ENCODE data around the gene LTBP1. TPM values are rescaled to one million over a fixed set of nuclear protein-coding genes. Genes with fewer than 3 reads are reported as not detected.

The LTBP1 gene
- total RNA-seq, 1 donor from 2014 or later, result 36.1 TPM

DNA sequence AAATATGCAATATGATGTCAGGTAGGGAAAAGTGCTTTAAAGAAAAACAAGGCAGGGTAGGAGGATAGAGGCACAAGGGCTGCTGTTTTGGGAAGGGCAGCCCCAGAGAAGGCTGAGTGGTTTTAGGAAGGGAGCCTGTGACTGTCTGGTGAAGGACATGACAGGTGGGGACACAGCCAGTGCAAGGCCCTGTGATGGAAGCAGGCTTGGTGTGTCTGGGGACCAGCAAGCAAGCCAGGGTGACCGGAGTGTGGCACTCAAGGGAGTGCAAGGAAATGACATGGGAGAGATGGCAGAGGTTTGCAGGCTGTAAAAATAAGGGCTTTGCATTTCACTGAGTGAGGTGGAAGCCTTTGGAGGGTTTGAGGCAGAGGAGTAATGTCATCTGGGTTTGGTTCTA, 62.0 kb downstream of the LTBP1 start:
- DNase-seq (ENCODE audit: low read depth in 2 of 2), result no peak

DNA sequence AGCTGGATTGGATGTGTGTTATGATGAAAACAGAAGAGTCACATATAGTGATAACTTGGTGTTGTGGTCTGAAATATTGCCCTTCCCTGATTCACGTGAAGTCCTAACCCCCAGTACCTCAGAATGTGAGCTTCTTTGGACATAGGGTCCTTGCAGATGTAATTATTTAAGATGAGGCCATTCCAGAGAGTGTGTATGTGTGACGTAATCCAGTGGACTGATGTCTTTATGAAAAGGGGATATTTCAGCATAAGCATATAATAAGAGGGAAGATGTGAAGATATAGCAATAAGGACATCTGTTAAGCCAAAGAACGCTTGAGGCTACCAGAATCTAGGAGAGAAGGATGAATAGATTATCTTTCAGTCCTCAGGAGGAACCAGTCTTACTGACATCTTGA, 62.5 kb downstream of the LTBP1 start:
- DNase-seq (ENCODE audit: low read depth in 2 of 2), result no peak

DNA sequence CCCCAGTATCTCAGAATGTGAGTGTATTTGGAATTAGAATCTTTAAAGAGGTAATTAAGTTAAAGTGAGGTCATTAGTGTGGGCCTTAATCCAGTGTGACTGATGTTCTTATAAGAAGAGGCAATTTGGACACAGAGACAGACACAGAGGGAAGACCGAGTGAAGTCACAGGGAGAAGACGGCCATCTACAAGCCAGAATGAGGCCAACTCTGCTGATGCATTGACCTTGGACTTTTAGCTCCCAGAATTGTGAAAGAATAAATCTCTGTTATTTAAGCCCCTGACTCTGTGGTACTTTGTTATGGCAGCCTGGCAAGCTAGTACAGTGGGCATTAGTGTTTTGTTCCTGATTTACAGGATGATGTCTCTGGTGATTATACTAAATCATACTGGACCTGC, 64.6 kb downstream of the LTBP1 start:
- DNase-seq (ENCODE audit: low read depth in 2 of 2), result no peak

DNA sequence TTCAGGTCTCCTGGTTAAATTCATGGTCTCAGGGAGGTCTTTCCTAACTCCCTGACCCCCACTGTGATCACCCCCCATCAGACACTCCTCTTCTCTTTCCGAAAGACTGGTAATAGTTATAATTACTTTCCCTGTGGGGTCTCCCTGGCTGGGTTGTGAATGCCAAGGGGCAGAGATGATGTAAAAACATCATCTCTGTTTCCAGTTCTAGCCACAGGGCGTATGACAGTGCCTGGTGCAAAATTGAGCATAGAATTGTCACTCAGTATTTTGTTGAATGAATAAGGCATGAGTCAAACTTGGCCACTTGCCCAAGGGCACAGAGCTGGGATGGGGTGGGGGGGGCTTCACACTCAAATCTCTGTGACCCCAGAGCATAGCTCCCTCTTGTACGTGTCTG, 65.2 kb downstream of the LTBP1 start:
- DNase-seq (ENCODE audit: low read depth in 2 of 2), result peak in 1 of 2 donors; percentile 47

DNA sequence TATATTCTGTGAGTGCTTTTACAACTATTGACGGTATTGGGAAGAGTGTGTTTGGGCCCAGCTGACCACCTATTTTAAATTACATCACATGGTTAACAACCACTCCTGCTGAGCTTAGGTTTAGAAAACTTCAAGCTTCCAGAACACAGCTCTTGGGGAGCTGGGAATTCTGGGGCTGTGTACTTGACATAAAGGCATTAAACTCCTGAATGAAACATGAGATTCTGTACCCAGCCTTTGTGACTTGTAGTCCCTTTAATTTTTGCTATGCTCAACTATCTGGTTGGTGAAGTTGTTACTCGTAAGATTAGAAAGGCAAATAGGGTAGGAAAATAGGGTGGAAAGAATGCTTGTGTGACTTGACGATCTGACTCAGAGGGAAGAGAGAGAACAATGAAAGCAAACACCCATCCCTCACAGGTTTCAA, 66.9 kb downstream of the LTBP1 start:
- DNase-seq (ENCODE audit: low read depth in 2 of 2), result peak; percentile 12 to 58

DNA sequence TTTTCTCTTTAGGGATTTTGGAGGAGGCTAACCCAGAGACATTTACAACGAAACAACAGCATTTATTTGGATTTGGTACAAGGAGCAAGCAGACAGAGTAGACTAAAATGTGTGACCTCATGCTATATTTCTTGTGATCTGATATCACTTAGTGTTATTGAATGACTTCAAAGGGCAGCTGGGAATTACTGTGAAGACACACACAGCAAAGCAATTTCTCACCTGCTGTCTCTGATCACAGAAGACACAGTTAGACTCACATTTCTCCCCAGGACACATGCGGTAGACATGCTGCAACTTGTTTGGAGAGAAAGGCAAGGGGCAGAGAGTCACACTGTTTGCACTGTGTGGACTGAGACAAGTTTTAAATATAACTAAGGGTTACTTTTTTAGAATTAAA, 67.5 kb downstream of the LTBP1 start:
- DNase-seq (ENCODE audit: low read depth in 2 of 2), result no peak

DNA sequence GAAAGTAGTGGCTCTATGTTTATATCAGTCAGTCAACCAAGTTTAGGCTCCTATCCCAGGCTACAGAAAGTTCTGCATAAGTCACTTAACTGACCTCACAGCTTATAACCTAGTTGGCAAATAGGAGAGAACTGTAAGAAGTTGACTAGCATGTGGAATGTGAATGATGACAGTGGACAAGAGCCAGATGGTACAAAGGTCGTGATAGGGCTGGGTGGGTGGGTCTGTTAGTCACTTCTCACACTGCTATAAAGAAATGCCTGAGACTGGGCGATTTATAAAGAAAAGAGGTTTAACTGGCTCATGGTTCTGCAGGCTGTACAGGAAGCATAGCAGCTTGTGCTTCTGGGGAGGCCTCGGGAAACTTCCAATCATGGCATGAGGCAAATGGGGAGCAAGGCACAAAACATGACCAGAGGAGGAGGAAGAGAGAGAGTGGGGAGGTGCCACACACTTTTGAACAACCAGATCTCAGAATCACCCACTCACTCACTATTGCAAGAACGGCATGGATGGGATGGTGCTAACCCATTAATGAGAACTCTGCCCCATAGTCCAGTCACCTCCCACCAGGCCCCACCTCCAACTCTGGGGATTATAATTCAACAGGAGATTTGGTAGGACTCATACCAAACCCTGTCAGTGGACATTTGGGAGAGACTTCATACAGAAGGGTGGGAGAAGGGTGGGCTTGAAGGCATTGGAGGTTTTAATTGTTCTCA, 68.8 kb downstream of the LTBP1 start:
- peak in 1 of 2 donors; percentile 34 for DNase-seq (ENCODE audit: low read depth in 2 of 2)

DNA sequence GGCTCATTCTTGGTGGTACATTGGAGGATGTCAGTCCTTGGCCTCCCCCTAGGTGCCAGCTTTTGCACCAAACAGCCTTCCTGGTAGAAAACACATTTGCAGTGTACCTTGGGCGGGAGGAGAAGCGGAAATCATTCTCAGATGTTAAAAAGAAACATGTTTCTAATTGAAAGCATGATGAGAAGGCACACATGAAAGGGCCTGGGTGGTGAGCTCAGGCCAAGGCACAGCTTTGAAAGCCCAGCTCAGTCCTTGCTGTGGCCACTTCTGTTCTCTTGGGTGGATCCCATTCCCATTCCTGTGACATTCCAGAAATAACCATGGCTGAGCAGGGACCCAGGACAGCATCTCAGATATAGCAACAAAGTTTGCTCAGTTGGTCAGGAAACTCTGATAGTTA, 71.5 kb downstream of the LTBP1 start:
- no peak for DNase-seq (ENCODE audit: low read depth in 2 of 2)

DNA sequence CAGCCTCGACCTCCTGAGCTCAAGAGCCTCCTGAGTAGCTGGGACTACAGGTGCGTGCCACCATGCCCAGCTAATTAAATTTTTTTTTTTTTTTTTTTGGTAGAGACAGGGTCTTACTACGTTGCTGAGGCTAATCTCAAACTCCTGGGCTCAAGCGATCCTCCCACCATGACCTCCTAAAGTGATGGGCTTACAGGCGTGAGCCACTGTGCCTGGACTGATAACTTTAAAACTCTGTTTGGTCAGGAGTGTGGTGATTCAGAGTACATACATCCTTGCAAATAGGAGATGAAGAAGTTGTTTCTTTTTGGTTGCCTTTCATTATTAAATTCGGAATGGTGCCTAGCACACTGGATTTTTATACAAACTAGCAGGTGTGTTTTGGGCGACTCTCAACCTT, 73.0 kb downstream of the LTBP1 start:
- DNase-seq (ENCODE audit: low read depth in 2 of 2), result no peak

DNA sequence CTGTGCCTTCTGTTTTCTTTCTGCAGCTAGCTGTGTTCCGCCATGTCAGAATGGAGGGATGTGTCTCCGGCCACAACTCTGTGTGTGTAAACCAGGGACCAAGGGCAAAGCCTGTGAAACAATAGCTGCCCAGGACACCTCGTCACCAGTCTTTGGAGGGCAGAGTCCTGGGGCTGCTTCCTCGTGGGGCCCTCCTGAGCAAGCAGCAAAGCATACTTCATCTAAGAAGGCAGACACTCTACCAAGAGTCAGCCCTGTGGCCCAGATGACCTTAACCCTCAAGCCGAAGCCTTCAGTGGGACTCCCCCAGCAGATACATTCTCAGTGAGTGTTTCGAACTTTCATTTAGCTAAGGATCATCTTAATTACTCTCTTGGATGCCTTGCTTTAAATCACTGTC, 74.1 kb downstream of the LTBP1 start:
- no peak for DNase-seq (ENCODE audit: low read depth in 2 of 2)

DNA sequence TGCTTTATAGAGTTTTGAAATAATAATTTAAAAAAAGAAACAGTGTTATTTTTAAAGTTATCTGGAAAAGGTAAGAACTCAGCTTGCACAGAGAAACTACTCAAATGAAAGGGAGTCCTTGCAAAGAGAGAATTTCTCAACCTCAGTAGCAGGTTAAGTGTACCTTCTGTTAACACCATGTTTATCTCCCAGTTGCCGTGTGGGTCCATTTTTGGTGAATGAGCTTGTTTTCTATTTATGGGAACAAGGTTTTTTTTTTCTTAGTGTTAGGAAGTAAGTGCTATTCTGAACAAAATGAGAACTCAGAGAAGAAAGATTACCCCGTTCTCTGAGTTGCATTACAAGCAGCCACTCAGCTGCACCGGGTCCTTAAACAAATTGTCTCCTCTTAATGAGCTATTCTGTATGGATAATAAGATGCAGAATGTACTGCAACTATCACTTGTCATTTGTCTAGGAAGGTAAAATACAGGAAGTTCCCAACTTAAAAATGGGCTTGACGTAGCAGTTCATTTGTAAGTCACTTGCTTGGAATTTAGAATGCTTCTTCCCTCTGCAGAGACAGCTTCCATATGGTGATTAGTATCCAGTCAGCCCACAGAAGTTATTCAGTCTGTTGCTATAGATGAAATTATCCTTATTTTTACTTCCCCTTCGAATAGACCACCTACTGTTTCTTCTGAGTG, 74.9 kb downstream of the LTBP1 start:
- DNase-seq (ENCODE audit: low read depth in 2 of 2), result peak in 1 of 2 donors; percentile 59

DNA sequence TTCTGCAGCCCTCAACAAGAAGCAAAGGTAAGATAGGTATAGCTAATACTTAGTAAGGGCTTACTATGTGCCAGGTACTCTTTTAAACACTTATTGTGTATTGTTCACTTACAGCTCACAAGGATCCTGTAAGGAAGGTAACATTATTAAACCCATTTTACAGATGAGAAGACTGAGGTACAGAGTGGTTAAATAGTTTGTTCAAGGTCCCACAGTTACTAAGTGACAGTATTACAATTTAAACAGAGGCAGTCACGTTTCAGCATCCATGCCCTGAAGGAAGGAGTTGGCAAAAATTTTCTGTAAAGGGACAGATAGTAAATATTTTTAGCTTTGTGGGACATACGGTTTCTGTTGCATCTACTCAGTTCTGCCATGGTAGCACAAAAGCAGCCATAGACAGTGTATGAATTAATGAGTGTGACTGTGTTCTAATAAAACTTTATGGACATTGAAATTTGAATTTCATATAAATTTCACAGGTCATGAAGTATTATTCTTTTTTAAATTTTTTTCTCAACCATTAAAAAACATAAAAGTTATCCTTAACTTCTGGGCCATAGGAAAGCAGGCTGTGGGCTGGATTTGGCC, 75.7 kb downstream of the LTBP1 start:
- DNase-seq (ENCODE audit: low read depth in 2 of 2), result no peak

DNA sequence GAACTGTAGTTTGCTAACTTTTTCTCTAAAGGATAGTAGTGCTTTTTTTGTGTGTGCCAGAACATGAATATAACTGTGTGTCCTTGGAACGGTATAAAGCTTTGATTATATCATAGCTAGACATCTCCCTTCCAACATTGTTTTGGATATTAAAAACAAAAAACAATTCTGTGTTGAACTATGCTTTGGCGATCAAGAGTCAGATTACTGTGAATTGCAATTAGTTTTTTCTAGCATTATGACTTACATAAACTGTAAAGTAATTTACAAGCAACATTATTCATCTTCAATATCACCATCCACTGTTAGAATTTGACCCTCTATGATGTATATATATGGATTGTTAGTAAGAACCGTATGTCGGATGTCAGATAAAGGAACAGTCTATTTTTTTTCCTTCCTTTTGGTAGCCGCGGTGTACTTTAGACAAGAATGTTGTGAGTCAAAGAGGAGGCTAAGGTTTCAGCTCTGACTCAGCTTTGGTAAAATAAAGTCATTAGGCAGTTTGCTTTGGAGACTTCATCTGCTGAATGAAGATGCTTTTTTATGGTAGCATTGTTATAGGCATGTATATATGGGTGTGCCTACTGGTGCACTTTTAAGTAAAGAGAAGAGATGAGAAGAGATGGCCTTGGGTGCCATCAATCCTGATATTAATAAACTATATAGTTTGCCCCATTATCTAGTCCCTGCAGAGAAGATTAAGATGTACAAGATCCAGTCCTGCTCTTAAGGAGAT, 76.4 kb downstream of the LTBP1 start:
- DNase-seq (ENCODE audit: low read depth in 2 of 2), result peak; percentile 29 to 95

DNA sequence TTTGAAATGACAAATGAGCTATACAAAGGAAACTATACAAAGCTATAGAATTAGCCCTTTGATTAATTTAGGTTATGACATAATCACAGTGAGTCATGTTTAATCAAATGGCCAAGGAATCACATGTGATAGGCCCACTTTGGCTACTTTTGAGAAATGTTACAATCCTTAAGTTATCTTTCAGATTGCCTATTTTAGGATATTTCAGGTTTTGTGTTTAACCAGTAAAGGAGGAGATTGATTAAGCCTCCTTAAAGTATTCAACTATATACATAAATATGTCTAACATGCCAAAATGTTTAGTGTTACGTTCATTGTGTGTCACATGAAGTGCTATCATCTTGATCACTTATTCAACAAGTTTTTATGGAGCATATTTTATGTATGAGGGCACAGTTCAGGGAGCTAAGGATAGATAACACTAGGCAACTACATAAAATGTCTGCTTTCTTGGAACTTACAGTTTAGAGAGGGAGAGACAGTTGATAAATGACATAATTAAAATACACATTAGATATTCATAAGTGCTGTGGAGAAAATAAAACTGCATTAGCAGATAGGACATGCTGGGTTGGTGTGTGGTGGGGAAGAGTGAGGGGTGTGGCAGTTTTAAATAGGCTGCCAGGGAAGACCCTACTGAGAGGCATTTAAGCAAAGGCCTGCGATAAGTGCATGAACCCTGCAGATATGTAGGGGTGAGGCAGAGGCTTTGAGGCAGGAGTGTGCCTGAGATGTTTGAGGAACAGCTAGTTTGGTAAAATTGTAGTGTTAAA, 77.2 kb downstream of the LTBP1 start:
- DNase-seq (ENCODE audit: low read depth in 2 of 2), result peak in 1 of 2 donors; percentile 42

DNA sequence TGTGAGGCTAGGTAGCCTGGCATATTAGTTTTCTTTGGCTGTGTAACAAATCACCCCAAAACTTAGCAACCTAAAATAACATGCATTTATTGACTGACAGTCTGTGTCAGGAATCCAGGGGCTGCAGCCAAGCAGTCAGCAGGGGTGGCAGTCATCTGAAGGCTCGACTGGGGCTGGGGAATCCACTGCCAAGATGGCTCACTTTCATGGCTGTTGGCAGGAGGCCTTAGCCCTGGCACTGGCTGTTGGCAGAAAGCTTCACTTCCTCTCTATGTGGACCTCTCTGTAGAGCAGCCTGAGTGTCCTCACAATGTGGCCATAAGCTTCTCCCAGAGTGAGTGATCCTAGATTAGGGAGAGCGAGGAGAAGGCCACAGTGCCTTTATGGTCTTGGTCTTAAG, 78.0 kb downstream of the LTBP1 start:
- no peak for DNase-seq (ENCODE audit: low read depth in 2 of 2)

DNA sequence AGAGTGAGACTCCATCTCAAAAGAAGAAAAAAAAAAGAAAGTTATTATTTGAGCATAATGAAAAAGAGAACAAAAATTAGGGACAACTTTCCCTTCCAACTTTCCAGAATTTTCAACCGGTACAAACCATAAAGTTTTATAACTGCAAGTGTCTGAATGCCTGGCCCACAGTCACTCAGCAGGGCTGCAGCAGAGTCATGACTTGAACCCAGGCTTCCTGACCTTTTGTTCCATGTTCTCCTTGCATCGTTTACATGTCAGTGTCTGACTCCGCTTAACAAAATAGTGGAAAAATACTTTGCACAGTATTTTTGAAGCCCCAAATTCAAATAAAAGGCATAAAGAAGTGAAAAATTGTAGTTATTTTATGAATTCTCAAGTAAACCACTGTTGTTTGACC, 82.7 kb downstream of the LTBP1 start:
- DNase-seq (ENCODE audit: low read depth in 2 of 2), result peak; percentile 8 to 32

DNA sequence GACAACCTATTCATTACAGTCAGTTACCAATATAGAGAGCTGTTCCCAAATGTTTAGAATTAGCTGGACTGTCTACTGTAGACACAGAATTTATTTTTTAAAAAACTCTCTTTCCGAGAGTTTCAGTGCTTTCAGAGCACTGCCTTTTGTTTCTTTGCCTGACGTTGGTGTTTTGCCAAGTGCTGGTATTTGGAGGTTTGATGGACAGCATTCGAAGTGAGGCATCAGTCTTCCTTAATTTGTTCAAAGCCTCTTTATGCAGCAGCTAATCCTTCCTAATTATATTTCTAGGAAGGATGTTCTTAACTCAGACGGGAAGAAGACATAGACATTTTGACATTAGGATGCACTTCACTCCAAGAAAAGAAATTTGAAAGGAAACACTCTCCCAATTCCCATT, 83.2 kb downstream of the LTBP1 start:
- DNase-seq (ENCODE audit: low read depth in 2 of 2), result peak; percentile 36 to 47

DNA sequence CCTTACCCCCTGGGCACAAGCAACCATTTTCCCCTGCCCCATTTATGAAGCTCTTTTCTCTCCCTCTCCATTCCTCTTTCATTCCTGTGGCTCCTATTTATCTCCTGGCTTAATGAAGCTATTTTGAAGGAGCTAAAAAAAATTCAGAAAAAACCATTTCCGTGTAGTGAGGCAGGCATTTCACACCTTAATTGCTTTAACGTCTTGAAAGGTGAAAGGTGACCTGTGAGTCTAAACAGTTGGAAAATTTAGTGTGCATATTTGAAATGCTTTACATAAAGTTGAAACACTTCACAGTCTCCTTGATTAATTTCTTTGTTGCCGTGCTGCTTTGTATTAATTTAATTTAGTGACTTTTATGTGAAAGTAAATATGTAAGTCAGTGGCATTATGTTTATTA, 83.6 kb downstream of the LTBP1 start:
- no peak for DNase-seq (ENCODE audit: low read depth in 2 of 2)

DNA sequence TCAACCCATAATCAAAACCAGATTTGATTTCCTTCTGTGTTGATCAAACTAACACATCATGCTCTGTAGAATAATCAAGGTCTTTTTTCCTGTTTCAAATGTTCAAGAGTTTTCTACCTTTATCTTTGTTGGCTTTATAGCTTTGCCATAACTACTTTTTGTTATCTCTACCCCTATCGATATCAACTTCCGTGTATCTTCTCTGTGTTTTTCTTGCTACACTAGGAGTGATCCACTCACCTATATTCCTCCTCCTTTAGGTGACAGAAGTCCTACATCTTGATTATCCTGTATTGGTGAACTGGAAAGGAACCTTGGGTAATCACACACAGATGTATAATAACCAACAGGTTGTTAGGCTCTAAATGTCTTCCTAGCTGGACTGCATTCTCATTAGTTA, 85.5 kb downstream of the LTBP1 start:
- DNase-seq (ENCODE audit: low read depth in 2 of 2), result no peak

DNA sequence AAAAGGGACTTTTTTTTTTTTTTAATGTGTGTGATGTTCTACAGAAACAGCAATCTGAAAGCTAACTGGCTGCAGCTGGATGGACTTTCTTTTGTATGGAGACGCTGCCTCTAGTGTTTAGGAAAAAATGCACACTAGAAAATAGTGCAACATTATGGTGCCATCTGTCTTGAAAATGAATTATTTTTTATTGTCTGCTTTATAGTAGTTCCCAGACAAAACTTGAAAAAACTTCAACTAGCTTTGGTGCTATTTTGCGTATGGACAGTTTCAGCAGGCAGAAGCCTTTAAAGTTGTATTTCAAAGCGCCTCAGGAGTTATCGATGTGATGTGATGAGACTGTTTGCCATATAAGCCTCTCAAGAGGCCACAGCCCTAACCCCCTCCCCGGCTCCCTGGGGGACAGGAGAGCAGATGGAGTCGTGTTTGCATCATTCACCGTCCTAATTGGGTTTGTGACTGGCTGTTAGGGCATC, 86.9 kb downstream of the LTBP1 start:
- peak; percentile 54 to 69 for DNase-seq (ENCODE audit: low read depth in 2 of 2)

DNA sequence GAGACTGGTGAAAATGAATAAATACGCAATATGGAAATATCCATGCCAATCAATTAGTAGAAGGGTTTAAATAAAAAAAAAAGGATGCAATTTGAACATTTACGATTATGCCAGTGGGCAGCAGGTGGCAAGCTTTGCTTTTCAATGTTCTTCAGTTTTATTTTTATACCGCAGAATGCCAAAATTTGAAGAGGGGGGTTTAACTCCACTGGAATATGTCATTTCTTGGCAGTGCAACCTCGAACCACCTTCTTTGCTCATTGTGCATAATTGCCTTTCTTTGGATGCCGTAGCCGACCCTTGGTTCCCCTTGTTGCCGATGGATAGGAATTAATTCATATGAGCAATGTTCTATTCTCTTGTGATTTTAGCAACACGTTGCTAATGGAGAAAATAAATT, 88.0 kb downstream of the LTBP1 start:
- peak; percentile 39 to 68 for DNase-seq (ENCODE audit: low read depth in 2 of 2)

Measured in lung microvascular endothelial cell (primary cell).